Liver (tissue), 3 donors: ENCODE data around the gene ZNF775.

ENCODE experiments used
- CTCF ChIP-seq: fragments of 150-350 bp; IDR thresholded peaks from 2 replicates; pipeline ENCODE4 v1.5.1; 2017; ENCODE audit warnings: improper control_type of control experiment, low read depth, low read length; ENCODE audit not compliant: missing input control
- EGR1 ChIP-seq, 2 donors: IDR thresholded peaks; 2 replicates each; pipeline ENCODE4 v1.6.1; 2016 to 2018; ENCODE audit warnings: antibody characterized with exemption in 2 of 2, low read depth in 2 of 2
- FOXA1 ChIP-seq: IDR thresholded peaks from 2 replicates; pipeline ENCODE4 v1.6.1; 2016; ENCODE audit warnings: antibody characterized with exemption
- HNF4A ChIP-seq, 2 donors: conservative IDR thresholded peaks; 2 replicates each; pipeline ENCODE4 v1.6.1; 2016; ENCODE audit warnings: antibody characterized with exemption in 2 of 2, mild to moderate bottlenecking in 2 of 2
- HNF4G ChIP-seq: IDR thresholded peaks from 2 replicates; pipeline ENCODE4 v1.6.1; 2016; ENCODE audit warnings: antibody characterized with exemption
- JUND ChIP-seq, 2 donors: IDR thresholded peaks; 2 replicates each; pipeline ENCODE4 v1.6.1; 2016; ENCODE audit warnings: antibody characterized with exemption in 2 of 2
- MAX ChIP-seq: IDR thresholded peaks from 2 replicates; pipeline ENCODE4 v1.6.1; 2016; ENCODE audit warnings: antibody characterized with exemption
- RAD21 ChIP-seq, 2 donors: IDR thresholded peaks; 2 replicates each; pipeline ENCODE4 v1.6.1; 2016; ENCODE audit warnings: antibody characterized with exemption in 2 of 2, mild to moderate bottlenecking in 2 of 2
- RXRA ChIP-seq, 2 donors: IDR thresholded peaks; 2 replicates each; pipeline ENCODE4 v1.6.1; 2017 to 2018; ENCODE audit warnings: antibody characterized with exemption in 2 of 2, mild to moderate bottlenecking in 1 of 2
- TAF1 ChIP-seq: conservative IDR thresholded peaks from 2 replicates; pipeline ENCODE4 v1.6.1; 2016; ENCODE audit warnings: antibody characterized with exemption, mild to moderate bottlenecking
- YY1 ChIP-seq: IDR thresholded peaks from 2 replicates; pipeline ENCODE4 v1.6.1; 2016; ENCODE audit warnings: antibody characterized with exemption, mild to moderate bottlenecking
- TF ChIP-seq, protein P1 (sequence below): IDR thresholded peaks from 2 replicates; pipeline ENCODE4 v1.6.1; 2016; ENCODE audit warnings: antibody characterized with exemption
- TF ChIP-seq, protein P2 (sequence below): IDR thresholded peaks from 2 replicates; pipeline ENCODE4 v1.6.1; 2016; ENCODE audit warnings: antibody characterized with exemption, mild to moderate bottlenecking
- donor health status: healthy.
- donor health status: healthy.

GRCh38 chr7:150397346-150398107, 18.4 kb downstream of the ZNF775 start:
- TF ChIP-seq, protein P1, sequence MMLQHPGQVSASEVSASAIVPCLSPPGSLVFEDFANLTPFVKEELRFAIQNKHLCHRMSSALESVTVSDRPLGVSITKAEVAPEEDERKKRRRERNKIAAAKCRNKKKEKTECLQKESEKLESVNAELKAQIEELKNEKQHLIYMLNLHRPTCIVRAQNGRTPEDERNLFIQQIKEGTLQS, result no peak
- TF ChIP-seq CTCF (no peak), RXRA (IDR thresholded peaks at IDR 0.05) (no peak), MAX (no peak), YY1 (no peak), TAF1 (no peak), EGR1 (IDR thresholded peaks at IDR 0.05; ENCODE audit: low read depth in 2 of 2) (no peak), FOXA1 (no peak), RAD21 (IDR thresholded peaks at IDR 0.05) (no peak), JUND (IDR thresholded peaks at IDR 0.05) (no peak), HNF4A (conservative IDR thresholded peaks at IDR 0.05) (no peak), HNF4G (no peak)
- TF ChIP-seq, protein P2, sequence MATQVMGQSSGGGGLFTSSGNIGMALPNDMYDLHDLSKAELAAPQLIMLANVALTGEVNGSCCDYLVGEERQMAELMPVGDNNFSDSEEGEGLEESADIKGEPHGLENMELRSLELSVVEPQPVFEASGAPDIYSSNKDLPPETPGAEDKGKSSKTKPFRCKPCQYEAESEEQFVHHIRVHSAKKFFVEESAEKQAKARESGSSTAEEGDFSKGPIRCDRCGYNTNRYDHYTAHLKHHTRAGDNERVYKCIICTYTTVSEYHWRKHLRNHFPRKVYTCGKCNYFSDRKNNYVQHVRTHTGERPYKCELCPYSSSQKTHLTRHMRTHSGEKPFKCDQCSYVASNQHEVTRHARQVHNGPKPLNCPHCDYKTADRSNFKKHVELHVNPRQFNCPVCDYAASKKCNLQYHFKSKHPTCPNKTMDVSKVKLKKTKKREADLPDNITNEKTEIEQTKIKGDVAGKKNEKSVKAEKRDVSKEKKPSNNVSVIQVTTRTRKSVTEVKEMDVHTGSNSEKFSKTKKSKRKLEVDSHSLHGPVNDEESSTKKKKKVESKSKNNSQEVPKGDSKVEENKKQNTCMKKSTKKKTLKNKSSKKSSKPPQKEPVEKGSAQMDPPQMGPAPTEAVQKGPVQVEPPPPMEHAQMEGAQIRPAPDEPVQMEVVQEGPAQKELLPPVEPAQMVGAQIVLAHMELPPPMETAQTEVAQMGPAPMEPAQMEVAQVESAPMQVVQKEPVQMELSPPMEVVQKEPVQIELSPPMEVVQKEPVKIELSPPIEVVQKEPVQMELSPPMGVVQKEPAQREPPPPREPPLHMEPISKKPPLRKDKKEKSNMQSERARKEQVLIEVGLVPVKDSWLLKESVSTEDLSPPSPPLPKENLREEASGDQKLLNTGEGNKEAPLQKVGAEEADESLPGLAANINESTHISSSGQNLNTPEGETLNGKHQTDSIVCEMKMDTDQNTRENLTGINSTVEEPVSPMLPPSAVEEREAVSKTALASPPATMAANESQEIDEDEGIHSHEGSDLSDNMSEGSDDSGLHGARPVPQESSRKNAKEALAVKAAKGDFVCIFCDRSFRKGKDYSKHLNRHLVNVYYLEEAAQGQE, result no peak
